Smooth muscle cell (in vitro differentiated cells): ENCODE data around the gene CCDC124. TPM values are rescaled to one million over a fixed set of nuclear protein-coding genes. Genes with fewer than 3 reads are reported as not detected.
A peak's percentile ranks its signal among the peaks of the same experiment; 100 is the strongest.

Experiments
- DNase-seq: peaks from one replicate; lab custom pipeline; 2025; ENCODE audit not compliant: unreplicated experiment; lab: John Stamatoyannopoulos, UW
- H2AFZ ChIP-seq: fragments of 200-600 bp; sonication (generic); 2 replicates; pipeline ENCODE4 v1.6.0; 2016; ENCODE audit warnings: antibody characterized with exemption, low read depth, mild to moderate bottlenecking
- H3F3A ChIP-seq: fragments of 200-600 bp; sonication (generic); 2 replicates; pipeline ENCODE4 v1.6.0; 2017; ENCODE audit warnings: antibody characterized with exemption, low read depth
- H3K27ac ChIP-seq: fragments of 200-600 bp; sonication (generic); 2 replicates; pipeline ENCODE4 v1.5.1; 2016; ENCODE audit warnings: low read depth, mild to moderate bottlenecking
- H3K27me3 ChIP-seq: fragments of 200-600 bp; sonication (generic); 2 replicates; pipeline ENCODE4 v1.6.1; 2016; ENCODE audit warnings: low read depth, mild to moderate bottlenecking
- H3K36me3 ChIP-seq: fragments of 200-600 bp; sonication (generic); 2 replicates; pipeline ENCODE4 v1.5.1; 2016; ENCODE audit warnings: low read depth
- H3K4me1 ChIP-seq: fragments of 200-600 bp; sonication (generic); 2 replicates; pipeline ENCODE4 v1.5.1; 2016; ENCODE audit warnings: low read depth
- H3K4me2 ChIP-seq: fragments of 200-600 bp; sonication (generic); 2 replicates; pipeline ENCODE4 v1.6.0; 2016; ENCODE audit warnings: mild to moderate bottlenecking
- H3K4me3 ChIP-seq: fragments of 200-600 bp; sonication (generic); 2 replicates; pipeline ENCODE4 v1.5.1; 2016; ENCODE audit warnings: mild to moderate bottlenecking
- H3K79me2 ChIP-seq: fragments of 200-600 bp; sonication (generic); 2 replicates; pipeline ENCODE4 v1.6.0; 2016; ENCODE audit warnings: low read depth, mild to moderate bottlenecking
- H3K9ac ChIP-seq: fragments of 200-600 bp; sonication (generic); 2 replicates; pipeline ENCODE4 v1.6.0; 2016; ENCODE audit warnings: low read depth
- H3K9me3 ChIP-seq: fragments of 200-600 bp; sonication (generic); replicated peaks from 2 replicates; pipeline ENCODE4 v1.5.1; 2016; ENCODE audit warnings: low read depth
- H4K20me1 ChIP-seq: fragments of 200-600 bp; sonication (generic); 2 replicates; pipeline ENCODE4 v1.6.0; 2016; ENCODE audit warnings: low read depth
- CTCF ChIP-seq: fragments of 200-600 bp; sonication (generic); IDR thresholded peaks from 2 replicates; pipeline ENCODE4 v1.5.1; 2017; ENCODE audit warnings: borderline replicate concordance, mild to moderate bottlenecking, antibody characterized with exemption; ENCODE audit not compliant: insufficient read depth, poor library complexity, severe bottlenecking
- WGBS: methylation state at CpG from one replicate; pipeline ENCODE4 v1.1.7; 2016; ENCODE audit warnings: low lambda C conversion rate; 5-methylcytosine and 5-hydroxymethylcytosine counted together
- polyA plus RNA-seq: library from polyadenylated mRNA; unstranded; fragments of >200 nt; fragmentation: Nextera tagmentation; extraction: Ambion mirVana; gene quantifications from 2 replicates; pipeline ENCODE4 v1.2.1, GENCODE V29; 2016
- total RNA-seq: library from RNA; depleted of rRNA; stranded (reverse); fragments of >200 nt; gene quantifications from 2 replicates; pipeline ENCODE4 v1.2.3, GENCODE V29; 2014

CCDC124 gene
- total and polyA plus RNA-seq, 2 experiments from 2014 or later, result 34.5 to 156 TPM

DNA sequence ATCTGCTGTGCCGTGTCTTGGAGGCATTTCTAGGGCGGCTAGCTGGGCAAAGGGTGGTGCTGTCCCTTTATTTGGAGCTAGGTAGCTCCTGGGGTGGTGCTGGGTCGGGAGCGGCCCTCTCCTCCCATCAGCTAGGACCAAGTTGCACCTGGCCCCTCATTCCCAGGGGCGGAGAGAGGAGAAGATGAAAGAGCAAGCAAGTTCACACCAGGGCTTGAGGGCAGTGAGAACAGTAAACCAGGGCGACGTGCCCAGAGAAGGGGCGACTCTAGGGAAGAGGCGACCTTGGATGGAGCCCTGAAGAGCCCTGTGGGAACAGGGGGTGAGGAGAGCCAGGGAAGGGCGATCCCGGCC is 17.1 kb downstream of the CCDC124 start:
- H3K27me3 ChIP-seq, result peaks cover 64% of the 10 kb centered on the region
- H3K36me3 ChIP-seq, result no peaks in the 10 kb centered on the region
- H3K4me3 ChIP-seq, result peak overlapping the region; percentile 31
- no peaks in the 10 kb centered on the region for H4K20me1 ChIP-seq
- H3F3A ChIP-seq, result no peaks in the 10 kb centered on the region
- no peak for TF ChIP-seq CTCF
- no peaks in the 10 kb centered on the region for H3K79me2 ChIP-seq
- no peaks in the 10 kb centered on the region for H3K9me3 ChIP-seq
- H3K9ac ChIP-seq, result no peak overlapping the region
- no peak overlapping the region for H2AFZ ChIP-seq
- 4% methylated on average over 10 of the region's 11 CpGs for WGBS
- H3K4me2 ChIP-seq, result peak overlapping the region; percentile 84
- H3K27ac ChIP-seq, result no peak overlapping the region
- H3K4me1 ChIP-seq, result peaks cover 45% of the 10 kb centered on the region
- DNase-seq, result no peak

DNA sequence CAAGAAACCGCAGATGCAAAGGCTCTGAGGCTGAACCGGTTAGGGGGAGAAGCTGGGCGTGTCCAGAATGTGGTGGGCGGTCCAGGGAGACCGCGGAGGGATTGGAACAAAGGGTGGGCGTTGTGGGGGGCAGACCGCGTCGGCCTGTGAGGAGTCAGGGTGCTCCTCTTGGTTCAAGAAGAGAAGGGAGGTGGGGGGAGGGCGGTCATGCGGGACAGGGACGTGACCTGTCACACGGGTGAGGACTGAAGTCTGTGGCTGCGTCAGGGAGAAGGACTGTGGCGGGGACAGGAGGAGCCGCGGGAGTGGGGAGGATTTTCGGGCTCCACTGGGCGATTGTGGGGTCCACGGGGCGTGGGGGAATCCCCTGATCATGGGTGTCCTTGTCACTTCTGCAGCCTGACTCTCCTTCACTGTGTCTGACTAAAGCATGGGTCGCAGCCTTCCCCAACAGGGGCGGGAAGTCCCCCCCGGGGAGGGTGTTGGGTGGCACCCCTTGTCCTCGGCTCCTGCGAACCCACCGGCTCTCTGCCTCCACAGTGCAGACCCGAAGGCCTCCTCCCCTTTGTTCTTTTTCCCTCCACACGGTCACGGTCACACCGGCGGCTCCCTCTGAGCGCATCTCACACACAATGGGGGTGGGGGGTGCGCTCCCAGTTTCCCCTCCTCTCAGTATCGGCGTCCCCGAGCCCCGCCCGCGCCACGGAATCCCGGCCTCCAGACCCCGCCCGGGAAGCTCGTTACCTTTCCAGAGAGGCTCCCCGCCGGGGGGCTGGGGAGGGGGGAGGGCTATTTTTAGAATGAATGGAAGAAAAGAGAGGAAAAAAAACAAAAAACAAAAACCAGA is 17.7 kb downstream of the CCDC124 start:
- Histone ChIP-seq H3K4me1 (peaks cover 45% of the 10 kb centered on the region), H4K20me1 (no peaks in the 10 kb centered on the region), H3F3A (no peaks in the 10 kb centered on the region), H3K79me2 (no peaks in the 10 kb centered on the region), H3K4me2 (peak overlapping the region; percentile 84), H3K36me3 (no peaks in the 10 kb centered on the region), H3K9ac (no peak overlapping the region), H3K27me3 (peaks cover 64% of the 10 kb centered on the region), H3K4me3 (peak overlapping the region; percentile 31), H3K27ac (no peak overlapping the region), H3K9me3 (no peaks in the 10 kb centered on the region), H2AFZ (no peak overlapping the region)
- TF ChIP-seq CTCF, result no peak
- no peak for DNase-seq
- WGBS, result 2% methylated on average over 29 of the region's 48 CpGs

DNA sequence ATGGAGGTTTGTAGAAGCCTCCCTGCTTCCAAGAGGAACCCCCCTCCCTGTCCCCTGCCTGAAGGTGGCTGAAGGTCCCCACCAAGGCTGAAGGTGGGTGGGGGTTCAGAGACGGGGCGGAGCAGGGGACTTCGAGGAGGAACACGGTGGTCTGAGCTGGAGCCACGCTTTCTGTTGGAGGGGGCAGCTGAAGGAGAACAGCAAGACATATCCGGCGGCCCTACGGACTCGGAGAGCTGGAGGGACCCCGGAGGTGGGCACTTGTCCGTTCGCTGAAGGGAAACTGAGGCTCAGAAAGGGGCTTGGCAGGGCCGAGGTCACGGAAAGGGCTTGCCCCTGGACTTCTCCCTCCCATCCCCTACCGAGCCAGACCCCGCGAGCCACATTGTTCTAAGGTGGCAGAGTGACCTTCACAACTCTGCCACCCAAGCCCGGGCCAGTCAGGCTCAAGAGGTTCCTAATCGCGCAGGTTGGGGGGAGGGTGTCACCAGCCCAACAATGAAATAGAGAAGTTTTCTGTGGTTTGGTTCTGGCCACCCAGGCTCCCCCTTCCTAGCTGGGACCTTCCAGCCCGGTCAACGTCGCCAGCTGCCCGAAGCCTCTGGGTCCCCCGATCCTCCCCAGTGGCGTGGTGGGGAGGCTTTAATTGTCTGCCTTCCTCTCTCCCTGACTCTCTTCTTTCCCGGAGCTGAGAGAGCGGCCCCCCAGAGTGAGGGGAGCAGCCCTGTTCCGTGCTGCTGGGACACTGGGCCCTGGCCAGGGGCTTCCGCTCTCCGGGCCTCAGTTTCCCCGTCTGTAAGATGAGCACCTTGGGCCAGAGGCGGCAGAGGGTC is 18.6 kb downstream of the CCDC124 start:
- DNase-seq, result no peak

More for the DNA sequence above, 18.6 kb downstream of the CCDC124 start:
- Histone ChIP-seq H4K20me1 (no peaks in the 10 kb centered on the region), H3K27ac (no peak overlapping the region), H3K79me2 (no peaks in the 10 kb centered on the region), H3K36me3 (no peaks in the 10 kb centered on the region), H2AFZ (no peak overlapping the region), H3K27me3 (peaks cover 69% of the 10 kb centered on the region), H3K9ac (no peak overlapping the region), H3F3A (no peaks in the 10 kb centered on the region), H3K4me1 (peaks cover 45% of the 10 kb centered on the region), H3K4me3 (peak overlapping the region; percentile 31), H3K4me2 (peak overlapping the region; percentile 84), H3K9me3 (no peaks in the 10 kb centered on the region)
- TF ChIP-seq CTCF, result no peak
- 5% methylated on average over 33 of the region's 33 CpGs for WGBS
